ENCODE data around the gene CMSS1.

The CMSS1 gene

GRCh38 chr3:99997293-99997692, 179.6 kb downstream of the CMSS1 start:
- FAIRE-seq (no peak), DNase-seq (ENCODE audit: insufficient read length) (no peak)
- TF ChIP-seq POLR2AphosphoS5 (IDR thresholded peaks at IDR 0.05; ENCODE audit: low read depth, low read length) (no peak), TAF1 (IDR thresholded peaks at IDR 0.05; ENCODE audit: borderline replicate concordance, low read depth, low read length) (no peak), POLR2A (IDR thresholded peaks at IDR 0.05; ENCODE audit: low read depth, low read length) (no peak)

GRCh38 chr3:99999536-99999935, 181.9 kb downstream of the CMSS1 start:
- FAIRE-seq: no peak
- TF ChIP-seq POLR2A (IDR thresholded peaks at IDR 0.05; ENCODE audit: low read depth, low read length) (no peak), POLR2AphosphoS5 (IDR thresholded peaks at IDR 0.05; ENCODE audit: low read depth, low read length) (no peak), TAF1 (IDR thresholded peaks at IDR 0.05; ENCODE audit: borderline replicate concordance, low read depth, low read length) (no peak)
- DNase-seq (ENCODE audit: insufficient read length): no peak

- FAIRE-seq (no peak), DNase-seq (ENCODE audit: insufficient read length) (no peak)
- TF ChIP-seq POLR2AphosphoS5 (IDR thresholded peaks at IDR 0.05; ENCODE audit: low read depth, low read length): no peak
- no peak for TF ChIP-seq POLR2A (IDR thresholded peaks at IDR 0.05; ENCODE audit: low read depth, low read length)
- no peak for TF ChIP-seq TAF1 (IDR thresholded peaks at IDR 0.05; ENCODE audit: borderline replicate concordance, low read depth, low read length)
Measured at GRCh38 chr3:100001083-100001482, 183.4 kb downstream of the CMSS1 start.

GRCh38 chr3:100001526-100002270, 184.0 kb downstream of the CMSS1 start:
- TF ChIP-seq POLR2A (IDR thresholded peaks at IDR 0.05; ENCODE audit: low read depth, low read length) (no peak), POLR2AphosphoS5 (IDR thresholded peaks at IDR 0.05; ENCODE audit: low read depth, low read length) (no peak), TAF1 (IDR thresholded peaks at IDR 0.05; ENCODE audit: borderline replicate concordance, low read depth, low read length) (no peak)
- DNase-seq (ENCODE audit: insufficient read length) (no peak), FAIRE-seq (no peak)

- no peak for FAIRE-seq
- TF ChIP-seq POLR2AphosphoS5 (IDR thresholded peaks at IDR 0.05; ENCODE audit: low read depth, low read length) (no peak), TAF1 (IDR thresholded peaks at IDR 0.05; ENCODE audit: borderline replicate concordance, low read depth, low read length) (no peak), POLR2A (IDR thresholded peaks at IDR 0.05; ENCODE audit: low read depth, low read length) (no peak)
- DNase-seq (ENCODE audit: insufficient read length): no peak
Measured at GRCh38 chr3:100002599-100003350, 185.1 kb downstream of the CMSS1 start.

GRCh38 chr3:100003609-100004503, 186.2 kb downstream of the CMSS1 start:
- DNase-seq (ENCODE audit: insufficient read length) (no peak), FAIRE-seq (peak; percentile 57)
- no peak for TF ChIP-seq POLR2AphosphoS5 (IDR thresholded peaks at IDR 0.05; ENCODE audit: low read depth, low read length)
- no peak for TF ChIP-seq TAF1 (IDR thresholded peaks at IDR 0.05; ENCODE audit: borderline replicate concordance, low read depth, low read length)
- no peak for TF ChIP-seq POLR2A (IDR thresholded peaks at IDR 0.05; ENCODE audit: low read depth, low read length)

- DNase-seq (ENCODE audit: insufficient read length) (no peak), FAIRE-seq (no peak)
- TF ChIP-seq TAF1 (IDR thresholded peaks at IDR 0.05; ENCODE audit: borderline replicate concordance, low read depth, low read length) (no peak), POLR2A (IDR thresholded peaks at IDR 0.05; ENCODE audit: low read depth, low read length) (no peak), POLR2AphosphoS5 (IDR thresholded peaks at IDR 0.05; ENCODE audit: low read depth, low read length) (no peak)
Measured at GRCh38 chr3:100004931-100005330, 187.3 kb downstream of the CMSS1 start.

GRCh38 chr3:100005665-100006393, 188.2 kb downstream of the CMSS1 start:
- FAIRE-seq (no peak), DNase-seq (ENCODE audit: insufficient read length) (no peak)
- no peak for TF ChIP-seq POLR2AphosphoS5 (IDR thresholded peaks at IDR 0.05; ENCODE audit: low read depth, low read length)
- TF ChIP-seq TAF1 (IDR thresholded peaks at IDR 0.05; ENCODE audit: borderline replicate concordance, low read depth, low read length): no peak
- TF ChIP-seq POLR2A (IDR thresholded peaks at IDR 0.05; ENCODE audit: low read depth, low read length): no peak

- FAIRE-seq: no peak
- DNase-seq (ENCODE audit: insufficient read length): no peak
- no peak for TF ChIP-seq POLR2A (IDR thresholded peaks at IDR 0.05; ENCODE audit: low read depth, low read length)
- TF ChIP-seq TAF1 (IDR thresholded peaks at IDR 0.05; ENCODE audit: borderline replicate concordance, low read depth, low read length): no peak
- TF ChIP-seq POLR2AphosphoS5 (IDR thresholded peaks at IDR 0.05; ENCODE audit: low read depth, low read length): no peak
Measured at GRCh38 chr3:100006570-100007271, 189.1 kb downstream of the CMSS1 start.

GRCh38 chr3:100007313-100007712, 189.7 kb downstream of the CMSS1 start:
- no peak for TF ChIP-seq POLR2AphosphoS5 (IDR thresholded peaks at IDR 0.05; ENCODE audit: low read depth, low read length)
- no peak for TF ChIP-seq POLR2A (IDR thresholded peaks at IDR 0.05; ENCODE audit: low read depth, low read length)
- no peak for TF ChIP-seq TAF1 (IDR thresholded peaks at IDR 0.05; ENCODE audit: borderline replicate concordance, low read depth, low read length)
- no peak for DNase-seq (ENCODE audit: insufficient read length)
- FAIRE-seq: no peak
